HUES64 (cell line): ENCODE data around the gene ZNF771.

Experiments
- H3K27ac ChIP-seq: 2 replicates; pipeline ENCODE4 v1.7.0; 2013; ENCODE audit warnings: low read depth, low read length, inconsistent platforms
- H3K27me3 ChIP-seq: 2 replicates; pipeline ENCODE4 v1.6.1; 2013; ENCODE audit warnings: mild to moderate bottlenecking, low read length; ENCODE audit not compliant: insufficient read depth
- H3K36me3 ChIP-seq: 2 replicates; pipeline ENCODE4 v1.6.1; 2013; ENCODE audit warnings: mild to moderate bottlenecking, low read length; ENCODE audit not compliant: insufficient read depth
- H3K4me1 ChIP-seq: 2 replicates; pipeline ENCODE4 v1.6.1; 2013; ENCODE audit warnings: mild to moderate bottlenecking, low read length, moderate library complexity; ENCODE audit not compliant: insufficient read depth
- H3K4me3 ChIP-seq: 2 replicates; pipeline ENCODE4 v1.5.1; 2013; ENCODE audit warnings: mild to moderate bottlenecking, low read length, moderate library complexity
- H3K9ac ChIP-seq: 2 replicates; pipeline ENCODE4 v1.6.1; 2013; ENCODE audit warnings: mild to moderate bottlenecking, low read depth, low read length
- H3K9me3 ChIP-seq: 2 replicates; pipeline ENCODE4 v1.6.1; 2013; ENCODE audit warnings: low read depth, low read length; ENCODE audit not compliant: insufficient read depth
- WGBS: fragments of 150-250, 120-280 bp; methylation state at CpG from one replicate; pipeline ENCODE4 v1.1.7; 2013; ENCODE audit warnings: missing lambda C conversion rate; 5-methylcytosine and 5-hydroxymethylcytosine counted together

The ZNF771 gene

GRCh38 chr16:30368792-30369090, 38.7 kb upstream of the ZNF771 start:
- Histone ChIP-seq H3K36me3 (peaks cover 11% of the 10 kb centered on the region; the same call in 1 of the 2 replicates), H3K27ac (no peak overlapping the region), H3K27me3 (no peaks in the 10 kb centered on the region), H3K4me1 (no peaks in the 10 kb centered on the region), H3K4me3 (peak overlapping the region; percentile 69), H3K9me3 (no peaks in the 10 kb centered on the region), H3K9ac (no peak overlapping the region)
- WGBS, result 42% methylated on average over 4 of the region's 4 CpGs

- WGBS, result 11% methylated on average over 45 of the region's 45 CpGs
- H3K4me1 ChIP-seq, result no peaks in the 10 kb centered on the region
- H3K9me3 ChIP-seq, result no peaks in the 10 kb centered on the region
Measured at GRCh38 chr16:30369091-30369937, 38.1 kb upstream of the ZNF771 start.

GRCh38 chr16:30369938-30370455, 37.4 kb upstream of the ZNF771 start:
- under 1% methylated on average over 76 of the region's 76 CpGs for WGBS
- H3K36me3 ChIP-seq, result peaks cover 5% of the 10 kb centered on the region; the same call in 1 of the 2 replicates
- peak overlapping the region; percentile 46; the same call in 1 of the 2 replicates for H3K27ac ChIP-seq
- no peaks in the 10 kb centered on the region for H3K4me1 ChIP-seq
- H3K27me3 ChIP-seq, result no peaks in the 10 kb centered on the region
- peak overlapping the region; percentile 43 for H3K9ac ChIP-seq
- no peaks in the 10 kb centered on the region for H3K9me3 ChIP-seq
- peak overlapping the region; percentile 69 for H3K4me3 ChIP-seq

More at GRCh38 chr16:30369091-30369937, 38.1 kb upstream of the ZNF771 start:
- Histone ChIP-seq H3K27me3 (no peaks in the 10 kb centered on the region), H3K36me3 (peaks cover 11% of the 10 kb centered on the region; the same call in 1 of the 2 replicates), H3K4me3 (peak overlapping the region; percentile 69), H3K9ac (peak overlapping the region; percentile 43), H3K27ac (no peak overlapping the region; the same call in 1 of the 2 replicates)

GRCh38 chr16:30370456-30371247, 36.8 kb upstream of the ZNF771 start, which contains the start of gene TBC1D10B:
TSS of gene TBC1D10B (minus strand) at chr16:30370494. CDS start at chr16:30370183, 311 bp downstream.
- Histone ChIP-seq H3K27me3 (no peaks in the 10 kb centered on the region), H3K9ac (peak within 1 kb of the TSS; percentile 43), H3K4me3 (peak within 1 kb of the TSS; percentile 69), H3K36me3 (peaks cover 3% of the 10 kb centered on the region; the same call in 1 of the 2 replicates), H3K27ac (peak within 1 kb of the TSS; percentile 46; the same call in 1 of the 2 replicates), H3K4me1 (peaks cover 3% of the 10 kb centered on the region; the same call in 1 of the 2 replicates), H3K9me3 (no peaks in the 10 kb centered on the region)
- WGBS, result under 1% methylated on average over 40 of the region's 40 CpGs

GRCh38 chr16:30371248-30371816, 36.1 kb upstream of the ZNF771 start:
- Histone ChIP-seq H3K27me3 (no peaks in the 10 kb centered on the region), H3K4me1 (peaks cover 6% of the 10 kb centered on the region; the same call in 1 of the 2 replicates), H3K9me3 (no peaks in the 10 kb centered on the region), H3K27ac (no peak overlapping the region), H3K4me3 (peak overlapping the region; percentile 51), H3K36me3 (peaks cover 3% of the 10 kb centered on the region; the same call in 1 of the 2 replicates), H3K9ac (no peak overlapping the region)
- 25% methylated on average over 11 of the region's 11 CpGs for WGBS

GRCh38 chr16:30372038-30372712, 35.2 kb upstream of the ZNF771 start:
- no peak overlapping the region for H3K9ac ChIP-seq
- no peak overlapping the region for H3K27ac ChIP-seq
- peak overlapping the region; percentile 51; the same call in 1 of the 2 replicates for H3K4me3 ChIP-seq

GRCh38 chr16:30372725-30373124, 34.7 kb upstream of the ZNF771 start:
- Histone ChIP-seq H3K27me3 (no peaks in the 10 kb centered on the region), H3K36me3 (no peaks in the 10 kb centered on the region), H3K4me3 (no peak overlapping the region), H3K9me3 (no peaks in the 10 kb centered on the region), H3K4me1 (peaks cover 11% of the 10 kb centered on the region; the same call in 1 of the 2 replicates), H3K9ac (no peak overlapping the region), H3K27ac (no peak overlapping the region)
- WGBS, result 90% methylated on average over 5 of the region's 5 CpGs

More at GRCh38 chr16:30372038-30372712, 35.2 kb upstream of the ZNF771 start:
- peaks cover 8% of the 10 kb centered on the region; the same call in 1 of the 2 replicates for H3K4me1 ChIP-seq
- no peaks in the 10 kb centered on the region for H3K36me3 ChIP-seq
- H3K27me3 ChIP-seq, result no peaks in the 10 kb centered on the region
- WGBS, result 91% methylated on average over 6 of the region's 6 CpGs
- no peaks in the 10 kb centered on the region for H3K9me3 ChIP-seq

GRCh38 chr16:30374538-30374937, 32.9 kb upstream of the ZNF771 start, which contains the start of gene MYL11:
TSS of gene MYL11 (plus strand) at chr16:30374802. CDS start at chr16:30374858, 56 bp downstream.
- WGBS, result 95% methylated on average over 6 of the region's 6 CpGs
- H3K36me3 ChIP-seq, result no peaks in the 10 kb centered on the region
- no peak within 1 kb of the TSS for H3K4me3 ChIP-seq
- no peak within 1 kb of the TSS for H3K9ac ChIP-seq
- peak within 1 kb of the TSS; percentile 39; the same call in 1 of the 2 replicates for H3K27ac ChIP-seq
- H3K4me1 ChIP-seq, result peaks cover 11% of the 10 kb centered on the region; the same call in 1 of the 2 replicates
- H3K9me3 ChIP-seq, result no peaks in the 10 kb centered on the region
- no peaks in the 10 kb centered on the region for H3K27me3 ChIP-seq

GRCh38 chr16:30375864-30376263, 31.5 kb upstream of the ZNF771 start:
- Histone ChIP-seq H3K4me3 (no peak overlapping the region), H3K9me3 (no peaks in the 10 kb centered on the region), H3K4me1 (peaks cover 11% of the 10 kb centered on the region; the same call in 1 of the 2 replicates), H3K27ac (peak overlapping the region; percentile 39; the same call in 1 of the 2 replicates), H3K9ac (no peak overlapping the region), H3K36me3 (no peaks in the 10 kb centered on the region), H3K27me3 (no peaks in the 10 kb centered on the region)
- 92% methylated on average over 8 of the region's 8 CpGs for WGBS

- Histone ChIP-seq H3K4me1 (peaks cover 11% of the 10 kb centered on the region; the same call in 1 of the 2 replicates), H3K4me3 (no peak overlapping the region), H3K9me3 (no peaks in the 10 kb centered on the region), H3K36me3 (no peaks in the 10 kb centered on the region), H3K27me3 (no peaks in the 10 kb centered on the region), H3K27ac (no peak overlapping the region), H3K9ac (no peak overlapping the region)
- 98% methylated on average over 8 of the region's 8 CpGs for WGBS
Measured at GRCh38 chr16:30376461-30376902, 30.9 kb upstream of the ZNF771 start.
